Testis (tissue), 2 donors: Measurements from ENCODE around the gene NRXN3.

Source experiments
- POLR2A ChIP-seq: fragments of 450-650 bp; IDR thresholded peaks from one replicate; pipeline ENCODE4 v1.6.1; 2017; ENCODE audit warnings: antibody characterized with exemption, mild to moderate bottlenecking, moderate library complexity
- TF ChIP-seq, protein P1 (sequence below), 3 experiments: fragments of 450-650 bp in 2 of 3; fragments of 200-600 bp in 1 of 3; sonication (generic) in 1 of 3; IDR thresholded peaks; one replicate each; pipeline ENCODE4 v1.5.1; 2016 to 2019; ENCODE audit warnings: antibody characterized with exemption in 3 of 3, mild to moderate bottlenecking in 2 of 3, moderate library complexity in 1 of 3

GRCh38 chr14:79407572-79407971 is 1237.4 kb downstream of the NRXN3 start:
- TF ChIP-seq, protein P1, sequence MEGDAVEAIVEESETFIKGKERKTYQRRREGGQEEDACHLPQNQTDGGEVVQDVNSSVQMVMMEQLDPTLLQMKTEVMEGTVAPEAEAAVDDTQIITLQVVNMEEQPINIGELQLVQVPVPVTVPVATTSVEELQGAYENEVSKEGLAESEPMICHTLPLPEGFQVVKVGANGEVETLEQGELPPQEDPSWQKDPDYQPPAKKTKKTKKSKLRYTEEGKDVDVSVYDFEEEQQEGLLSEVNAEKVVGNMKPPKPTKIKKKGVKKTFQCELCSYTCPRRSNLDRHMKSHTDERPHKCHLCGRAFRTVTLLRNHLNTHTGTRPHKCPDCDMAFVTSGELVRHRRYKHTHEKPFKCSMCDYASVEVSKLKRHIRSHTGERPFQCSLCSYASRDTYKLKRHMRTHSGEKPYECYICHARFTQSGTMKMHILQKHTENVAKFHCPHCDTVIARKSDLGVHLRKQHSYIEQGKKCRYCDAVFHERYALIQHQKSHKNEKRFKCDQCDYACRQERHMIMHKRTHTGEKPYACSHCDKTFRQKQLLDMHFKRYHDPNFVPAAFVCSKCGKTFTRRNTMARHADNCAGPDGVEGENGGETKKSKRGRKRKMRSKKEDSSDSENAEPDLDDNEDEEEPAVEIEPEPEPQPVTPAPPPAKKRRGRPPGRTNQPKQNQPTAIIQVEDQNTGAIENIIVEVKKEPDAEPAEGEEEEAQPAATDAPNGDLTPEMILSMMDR (IDR thresholded peaks at IDR 0.05): no peak
- TF ChIP-seq POLR2A: no peak
